T-helper 9 cell (primary cell): Measurements from ENCODE around the gene PCDHA1.
"Not testable (repeated sequence)": the region's sequence is repeated elsewhere in the genome, so short reads cannot be mapped to it uniquely, and the experiment has no call there.

Source experiments
- DNase-seq: peaks from one replicate; pipeline ENCODE4 v3.0.0-alpha.2; 2020

Gene PCDHA1

GRCh38 chr5:140808889-140809291, 22.9 kb downstream of the PCDHA1 start:
- DNase-seq: no peak

DNA sequence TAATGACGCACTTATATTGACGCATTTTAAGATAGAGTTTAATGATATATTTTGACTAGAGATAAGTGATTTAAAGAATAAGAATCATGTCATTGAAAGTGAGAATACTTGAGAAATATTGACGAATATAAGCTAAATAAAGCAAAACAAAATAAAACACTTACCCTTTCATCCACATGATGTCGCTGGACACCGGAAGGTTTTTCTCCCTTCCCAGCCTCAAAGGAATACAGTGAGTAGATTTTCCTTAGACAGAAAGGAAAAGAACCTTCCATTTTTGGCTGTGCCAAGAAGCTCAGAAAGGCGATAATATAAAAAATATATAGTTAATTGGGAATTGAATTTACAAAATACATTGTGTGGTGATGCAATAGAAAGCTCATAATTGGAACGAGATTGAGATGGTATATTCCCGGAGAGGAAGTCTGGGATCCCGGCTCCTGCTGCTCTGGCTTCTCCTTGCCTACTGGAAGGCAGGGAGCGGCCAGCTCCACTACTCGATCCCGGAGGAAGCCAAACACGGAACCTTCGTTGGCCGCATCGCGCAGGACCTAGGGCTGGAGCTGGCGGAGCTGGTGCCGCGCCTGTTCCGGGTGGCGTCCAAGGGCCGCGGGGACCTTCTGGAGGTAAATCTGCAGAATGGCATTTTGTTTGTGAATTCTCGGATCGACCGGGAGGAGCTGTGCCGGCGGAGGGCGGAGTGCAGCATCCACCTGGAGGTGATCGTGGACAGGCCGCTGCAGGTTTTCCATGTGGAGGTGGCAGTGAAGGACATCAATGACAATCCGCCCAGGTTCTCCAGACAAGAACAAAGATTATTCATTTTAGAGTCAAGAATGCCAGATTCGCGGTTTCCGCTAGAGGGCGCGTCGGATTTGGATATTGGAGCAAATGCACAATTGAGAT, 35.7 kb downstream of the PCDHA1 start, which contains the start of gene PCDHA5:
TSS of gene PCDHA5 (plus strand) at position 239 of the 906 bp plus-strand sequence.
- DNase-seq: no peak

DNA sequence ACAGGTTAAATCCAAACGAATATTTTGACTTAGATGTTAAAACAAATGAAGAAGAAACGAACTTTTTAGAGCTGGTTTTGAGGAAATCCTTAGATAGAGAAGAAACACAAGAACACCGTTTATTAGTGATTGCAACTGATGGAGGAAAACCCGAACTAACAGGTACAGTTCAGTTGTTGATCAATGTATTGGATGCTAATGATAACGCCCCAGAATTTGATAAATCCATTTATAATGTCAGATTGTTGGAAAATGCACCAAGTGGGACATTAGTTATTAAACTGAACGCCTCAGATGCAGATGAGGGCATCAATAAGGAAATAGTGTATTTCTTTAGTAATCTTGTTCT, 36.3 kb downstream of the PCDHA1 start:
- no peak for DNase-seq

DNA sequence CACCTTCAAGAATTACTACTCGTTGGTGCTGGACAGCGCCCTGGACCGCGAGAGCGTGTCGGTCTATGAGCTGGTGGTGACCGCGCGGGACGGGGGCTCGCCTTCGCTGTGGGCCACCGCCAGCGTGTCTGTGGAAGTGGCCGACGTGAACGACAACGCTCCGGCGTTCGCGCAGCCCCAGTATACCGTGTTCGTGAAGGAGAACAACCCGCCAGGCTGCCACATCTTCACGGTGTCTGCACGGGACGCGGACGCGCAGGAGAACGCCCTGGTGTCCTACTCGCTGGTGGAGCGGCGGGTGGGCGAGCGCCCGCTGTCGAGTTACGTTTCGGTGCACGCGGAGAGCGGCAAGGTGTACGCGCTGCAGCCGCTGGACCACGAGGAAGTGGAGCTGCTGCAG, 37.0 kb downstream of the PCDHA1 start:
- not testable (repeated sequence) for DNase-seq

DNA sequence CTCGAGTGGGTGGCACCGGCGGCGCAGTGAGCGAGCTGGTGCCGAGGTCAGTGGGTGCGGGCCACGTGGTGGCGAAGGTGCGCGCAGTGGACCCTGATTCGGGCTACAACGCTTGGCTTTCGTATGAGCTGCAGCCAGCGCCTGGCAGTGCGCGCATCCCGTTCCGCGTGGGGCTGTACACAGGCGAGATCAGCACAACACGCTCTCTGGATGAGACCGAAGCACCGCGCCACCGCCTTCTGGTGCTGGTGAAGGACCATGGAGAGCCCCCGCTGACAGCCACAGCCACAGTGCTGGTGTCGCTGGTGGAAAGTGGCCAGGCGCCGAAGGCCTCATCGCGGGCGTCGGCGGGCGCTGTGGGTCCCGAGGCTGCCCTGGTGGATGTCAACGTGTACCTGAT, 37.5 kb downstream of the PCDHA1 start:
- DNase-seq: no peak

DNA sequence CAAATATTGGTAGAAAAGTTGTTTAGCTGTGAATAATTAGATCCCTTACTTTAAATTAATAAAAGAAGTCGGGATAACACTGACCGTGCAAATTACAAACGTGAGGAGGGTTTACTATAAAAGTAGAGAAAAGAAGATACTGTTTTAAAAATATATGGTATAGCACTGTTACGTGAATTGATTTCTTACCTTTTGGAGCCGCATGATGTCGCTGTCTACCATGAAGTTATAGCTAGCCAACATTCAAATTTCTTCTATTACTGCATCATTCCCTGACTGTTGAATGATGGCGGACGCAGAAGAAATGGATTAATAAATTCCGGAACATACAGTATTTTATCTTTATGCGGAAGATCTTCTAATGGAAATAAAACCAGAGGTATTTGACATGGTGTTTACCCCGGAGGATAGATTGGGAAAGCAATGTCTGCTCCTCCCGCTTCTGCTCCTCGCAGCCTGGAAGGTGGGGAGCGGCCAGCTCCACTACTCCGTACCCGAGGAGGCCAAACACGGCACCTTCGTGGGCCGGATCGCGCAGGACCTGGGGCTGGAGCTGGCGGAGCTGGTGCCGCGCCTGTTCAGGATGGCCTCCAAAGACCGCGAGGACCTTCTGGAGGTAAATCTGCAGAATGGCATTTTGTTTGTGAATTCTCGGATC, 41.9 kb downstream of the PCDHA1 start, which contains the start of gene PCDHA6:
TSS of gene PCDHA6 (plus strand) at position 257 of the 658 bp plus-strand sequence. CDS start at position 389, 132 bp downstream.
- DNase-seq: no peak

DNA sequence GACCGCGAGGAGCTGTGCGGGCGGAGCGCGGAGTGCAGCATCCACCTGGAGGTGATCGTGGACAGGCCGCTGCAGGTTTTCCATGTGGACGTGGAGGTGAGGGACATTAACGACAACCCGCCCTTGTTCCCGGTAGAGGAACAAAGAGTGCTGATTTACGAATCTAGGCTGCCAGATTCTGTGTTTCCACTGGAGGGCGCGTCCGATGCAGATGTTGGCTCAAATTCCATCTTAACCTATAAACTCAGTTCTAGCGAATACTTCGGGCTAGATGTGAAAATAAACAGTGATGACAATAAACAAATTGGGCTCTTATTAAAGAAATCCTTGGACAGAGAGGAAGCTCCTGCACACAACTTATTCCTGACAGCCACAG, 42.4 kb downstream of the PCDHA1 start:
- no peak for DNase-seq

- DNase-seq: not testable (repeated sequence)
Observed at GRCh38 chr5:140829511-140830501, 43.9 kb downstream of the PCDHA1 start.

DNA sequence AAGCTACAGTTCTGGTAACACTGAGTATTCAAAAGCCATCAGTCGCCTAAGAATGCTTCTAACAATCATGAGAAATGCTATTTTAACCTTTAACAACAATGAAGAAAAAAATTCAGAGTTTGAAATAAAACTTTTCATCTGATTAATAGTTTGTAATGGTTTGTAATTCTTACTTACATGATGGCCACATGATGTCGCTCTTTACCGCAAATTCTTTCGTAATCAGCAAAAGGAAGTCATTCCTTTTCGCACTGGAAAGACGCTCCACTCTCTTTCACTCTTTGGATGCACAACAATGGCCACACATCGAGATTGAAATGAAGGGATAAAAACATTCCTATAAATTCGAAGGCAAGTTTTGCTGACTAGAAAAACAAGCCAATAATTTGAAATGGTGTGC, 48.1 kb downstream of the PCDHA1 start, which contains the start of gene PCDHA7:
TSS of gene PCDHA7 (plus strand) at position 277 of the 400 bp plus-strand sequence. CDS start at position 392, 115 bp downstream.
- DNase-seq: no peak

DNA sequence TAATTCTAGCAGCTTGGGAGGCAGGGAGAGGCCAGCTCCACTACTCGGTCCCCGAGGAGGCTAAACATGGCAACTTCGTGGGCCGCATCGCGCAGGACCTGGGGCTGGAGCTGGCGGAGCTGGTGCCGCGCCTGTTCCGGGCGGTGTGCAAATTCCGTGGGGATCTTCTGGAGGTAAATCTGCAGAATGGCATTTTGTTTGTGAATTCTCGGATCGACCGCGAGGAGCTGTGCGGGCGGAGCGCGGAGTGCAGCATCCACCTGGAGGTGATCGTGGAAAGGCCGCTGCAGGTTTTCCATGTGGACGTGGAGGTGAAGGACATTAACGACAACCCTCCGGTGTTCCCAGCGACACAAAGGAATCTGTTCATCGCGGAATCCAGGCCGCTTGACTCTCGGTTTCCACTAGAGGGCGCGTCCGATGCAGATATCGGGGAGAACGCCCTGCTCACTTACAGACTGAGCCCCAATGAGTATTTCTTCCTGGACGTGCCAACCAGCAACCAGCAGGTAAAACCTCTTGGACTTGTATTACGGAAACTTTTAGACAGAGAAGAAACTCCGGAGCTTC, 48.6 kb downstream of the PCDHA1 start:
- not testable (repeated sequence) for DNase-seq

DNA sequence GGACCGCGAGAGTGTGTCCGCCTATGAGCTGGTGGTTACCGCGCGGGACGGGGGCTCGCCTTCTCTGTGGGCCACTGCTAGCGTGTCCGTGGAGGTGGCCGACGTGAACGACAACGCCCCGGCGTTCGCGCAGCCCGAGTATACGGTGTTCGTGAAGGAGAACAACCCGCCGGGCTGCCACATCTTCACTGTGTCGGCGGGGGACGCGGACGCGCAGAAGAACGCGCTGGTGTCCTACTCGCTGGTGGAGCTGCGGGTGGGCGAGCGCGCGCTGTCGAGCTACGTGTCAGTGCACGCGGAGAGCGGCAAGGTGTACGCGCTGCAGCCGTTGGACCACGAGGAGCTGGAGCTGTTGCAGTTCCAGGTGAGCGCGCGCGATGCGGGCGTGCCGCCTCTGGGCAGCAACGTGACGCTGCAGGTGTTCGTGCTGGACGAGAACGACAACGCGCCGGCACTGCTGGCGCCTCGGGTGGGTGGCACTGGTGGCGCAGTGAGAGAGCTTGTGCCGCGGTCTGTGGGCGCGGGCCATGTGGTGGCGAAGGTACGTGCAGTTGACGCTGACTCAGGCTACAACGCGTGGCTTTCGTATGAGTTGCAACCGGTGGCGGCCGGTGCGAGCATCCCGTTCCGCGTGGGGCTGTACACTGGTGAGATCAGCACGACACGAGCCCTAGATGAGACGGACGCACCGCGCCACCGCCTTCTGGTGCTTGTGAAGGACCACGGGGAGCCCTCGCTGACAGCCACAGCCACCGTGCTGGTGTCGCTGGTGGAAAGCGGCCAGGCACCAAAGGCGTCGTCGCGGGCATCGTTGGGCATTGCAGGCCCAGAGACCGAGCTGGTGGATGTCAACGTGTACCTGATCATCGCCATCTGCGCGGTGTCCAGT, 49.9 kb downstream of the PCDHA1 start:
- DNase-seq: no peak

GRCh38 chr5:140840978-140841962, 55.3 kb downstream of the PCDHA1 start, which contains the start of gene PCDHA8:
TSS of gene PCDHA8 (plus strand) at chr5:140841187. CDS start at chr5:140841322, 135 bp downstream.
- DNase-seq: no peak

DNA sequence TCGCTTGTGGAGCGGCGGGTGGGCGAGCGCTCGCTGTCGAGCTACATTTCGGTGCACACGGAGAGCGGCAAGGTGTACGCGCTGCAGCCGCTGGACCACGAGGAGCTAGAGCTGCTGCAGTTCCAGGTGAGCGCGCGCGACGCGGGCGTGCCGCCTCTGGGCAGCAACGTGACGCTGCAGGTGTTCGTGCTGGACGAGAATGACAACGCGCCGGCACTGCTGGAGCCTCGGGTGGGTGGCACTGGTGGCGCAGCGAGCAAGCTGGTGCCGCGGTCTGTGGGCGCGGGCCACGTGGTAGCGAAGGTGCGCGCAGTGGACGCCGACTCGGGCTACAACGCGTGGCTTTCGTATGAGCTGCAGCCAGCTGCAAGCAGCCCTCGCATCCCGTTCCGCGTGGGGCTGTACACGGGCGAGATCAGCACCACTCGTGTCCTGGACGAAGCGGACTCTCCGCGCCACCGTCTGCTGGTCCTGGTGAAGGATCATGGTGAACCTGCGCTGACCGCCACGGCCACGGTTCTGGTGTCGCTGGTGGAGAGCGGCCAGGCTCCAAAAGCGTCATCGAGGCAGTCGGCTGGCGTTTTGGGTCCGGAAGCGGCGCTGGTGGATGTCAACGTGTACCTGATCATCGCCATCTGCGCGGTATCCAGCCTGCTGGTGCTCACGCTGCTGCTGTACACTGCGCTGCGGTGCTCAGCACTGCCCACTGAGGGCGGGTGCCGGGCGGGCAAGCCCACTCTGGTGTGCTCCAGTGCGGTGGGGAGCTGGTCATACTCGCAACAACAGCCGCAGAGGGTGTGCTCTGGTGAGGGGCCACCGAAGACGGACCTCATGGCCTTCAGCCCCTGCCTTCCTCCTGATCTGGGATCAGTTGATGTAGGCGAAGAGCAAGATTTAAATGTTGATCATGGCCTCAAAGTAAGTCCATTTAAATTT, 57.1 kb downstream of the PCDHA1 start:
- no peak for DNase-seq

- DNase-seq: not testable (repeated sequence)
Observed at GRCh38 chr5:140848139-140849102, 62.5 kb downstream of the PCDHA1 start, which contains the start of gene PCDHA9. TSS of gene PCDHA9 (plus strand) at chr5:140848382. CDS start at chr5:140848496, 114 bp downstream.

DNA sequence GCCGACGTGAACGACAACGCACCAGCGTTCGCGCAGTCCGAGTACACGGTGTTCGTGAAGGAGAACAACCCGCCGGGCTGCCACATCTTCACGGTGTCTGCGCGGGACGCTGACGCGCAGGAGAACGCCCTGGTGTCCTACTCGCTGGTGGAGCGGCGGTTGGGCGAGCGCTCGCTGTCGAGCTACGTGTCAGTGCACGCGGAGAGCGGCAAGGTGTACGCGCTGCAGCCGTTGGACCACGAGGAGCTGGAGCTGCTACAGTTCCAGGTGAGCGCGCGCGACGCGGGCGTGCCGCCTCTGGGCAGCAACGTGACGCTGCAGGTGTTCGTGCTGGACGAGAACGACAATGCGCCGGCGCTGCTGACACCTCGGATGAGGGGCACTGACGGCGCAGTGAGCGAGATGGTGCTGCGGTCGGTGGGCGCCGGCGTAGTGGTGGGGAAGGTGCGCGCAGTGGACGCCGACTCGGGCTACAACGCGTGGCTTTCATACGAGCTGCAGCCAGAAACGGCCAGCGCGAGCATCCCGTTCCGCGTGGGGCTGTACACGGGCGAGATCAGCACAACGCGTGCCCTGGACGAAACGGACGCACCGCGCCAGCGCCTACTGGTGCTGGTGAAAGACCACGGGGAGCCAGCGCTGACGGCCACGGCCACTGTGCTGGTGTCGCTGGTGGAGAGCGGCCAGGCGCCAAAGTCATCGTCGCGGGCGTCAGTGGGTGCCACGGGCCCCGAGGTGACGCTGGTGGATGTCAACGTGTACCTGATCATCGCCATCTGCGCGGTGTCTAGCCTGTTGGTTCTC, 64.1 kb downstream of the PCDHA1 start:
- not testable (repeated sequence) for DNase-seq
